Right lobe of liver (tissue), 4 donors: ENCODE measurements around the gene ABCC5.

Experiments
- POLR2A ChIP-seq: fragments of 450-650 bp; IDR thresholded peaks from one replicate; pipeline ENCODE4 v1.6.1; 2017; ENCODE audit warnings: antibody characterized with exemption, mild to moderate bottlenecking
- TF ChIP-seq, protein P1 (sequence below), 4 donors: fragments of 200-600 bp in 3 of 4; fragments of 450-650 bp in 1 of 4; IDR thresholded peaks; one replicate each; pipeline versions ENCODE4 v1.5.1 to v1.8.0; 2016 to 2022; ENCODE audit warnings: antibody characterized with exemption in 4 of 4, mild to moderate bottlenecking in 2 of 4
- donor health status: DM: no; HTN: no; CAD: no.
- donor health status: DM: no; HTN: no; CAD: no.
- donor health status: DM: no; HTN: yes; CAD: no.

- TF ChIP-seq, protein P1, sequence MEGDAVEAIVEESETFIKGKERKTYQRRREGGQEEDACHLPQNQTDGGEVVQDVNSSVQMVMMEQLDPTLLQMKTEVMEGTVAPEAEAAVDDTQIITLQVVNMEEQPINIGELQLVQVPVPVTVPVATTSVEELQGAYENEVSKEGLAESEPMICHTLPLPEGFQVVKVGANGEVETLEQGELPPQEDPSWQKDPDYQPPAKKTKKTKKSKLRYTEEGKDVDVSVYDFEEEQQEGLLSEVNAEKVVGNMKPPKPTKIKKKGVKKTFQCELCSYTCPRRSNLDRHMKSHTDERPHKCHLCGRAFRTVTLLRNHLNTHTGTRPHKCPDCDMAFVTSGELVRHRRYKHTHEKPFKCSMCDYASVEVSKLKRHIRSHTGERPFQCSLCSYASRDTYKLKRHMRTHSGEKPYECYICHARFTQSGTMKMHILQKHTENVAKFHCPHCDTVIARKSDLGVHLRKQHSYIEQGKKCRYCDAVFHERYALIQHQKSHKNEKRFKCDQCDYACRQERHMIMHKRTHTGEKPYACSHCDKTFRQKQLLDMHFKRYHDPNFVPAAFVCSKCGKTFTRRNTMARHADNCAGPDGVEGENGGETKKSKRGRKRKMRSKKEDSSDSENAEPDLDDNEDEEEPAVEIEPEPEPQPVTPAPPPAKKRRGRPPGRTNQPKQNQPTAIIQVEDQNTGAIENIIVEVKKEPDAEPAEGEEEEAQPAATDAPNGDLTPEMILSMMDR (IDR thresholded peaks at IDR 0.05), result no peak
- no peak for TF ChIP-seq POLR2A
These were observed 66.2 kb downstream of the ABCC5 start for GRCh38 chr3:183951459-183951858.
